SHP77 (cell line): ENCODE data around the gene PLEKHM3.
A peak's percentile ranks its signal among the peaks of the same experiment; 100 is the strongest.

ENCODE experiments used
- DNase-seq, 2 experiments: peaks; one replicate each; lab custom pipeline; 2025; lab: John Stamatoyannopoulos, UW

The PLEKHM3 gene, protein sequence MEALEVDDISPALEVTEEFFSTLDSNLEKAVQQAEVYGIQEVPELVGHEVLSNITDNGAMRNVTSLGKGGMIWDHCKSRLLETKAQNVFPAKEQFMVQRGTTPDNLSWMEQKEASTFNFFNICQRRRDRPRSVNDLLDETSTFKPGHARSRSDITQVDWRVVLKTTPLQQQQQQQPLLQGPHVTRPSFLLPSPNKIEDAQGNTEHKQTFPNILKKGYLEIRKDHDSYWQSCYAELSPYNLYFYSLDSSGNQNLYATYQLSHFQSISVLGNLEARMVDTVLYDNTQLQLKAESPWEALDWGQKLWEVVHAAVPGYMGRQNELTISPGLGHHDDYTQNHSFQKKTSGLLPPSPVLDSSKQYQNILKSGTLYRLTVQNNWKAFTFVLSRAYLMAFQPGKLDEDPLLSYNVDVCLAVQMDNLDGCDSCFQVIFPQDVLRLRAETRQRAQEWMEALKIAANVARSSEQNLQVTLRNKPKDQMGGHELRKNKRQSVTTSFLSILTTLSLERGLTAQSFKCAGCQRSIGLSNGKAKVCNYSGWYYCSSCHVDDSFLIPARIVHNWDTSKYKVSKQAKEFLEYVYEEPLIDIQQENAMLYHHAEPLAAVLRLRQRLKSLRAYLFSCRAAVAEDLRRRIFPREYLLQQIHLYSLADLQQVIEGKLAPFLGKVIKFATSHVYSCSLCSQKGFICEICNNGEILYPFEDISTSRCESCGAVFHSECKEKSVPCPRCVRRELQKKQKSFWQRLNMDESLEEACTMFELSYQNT

DNA sequence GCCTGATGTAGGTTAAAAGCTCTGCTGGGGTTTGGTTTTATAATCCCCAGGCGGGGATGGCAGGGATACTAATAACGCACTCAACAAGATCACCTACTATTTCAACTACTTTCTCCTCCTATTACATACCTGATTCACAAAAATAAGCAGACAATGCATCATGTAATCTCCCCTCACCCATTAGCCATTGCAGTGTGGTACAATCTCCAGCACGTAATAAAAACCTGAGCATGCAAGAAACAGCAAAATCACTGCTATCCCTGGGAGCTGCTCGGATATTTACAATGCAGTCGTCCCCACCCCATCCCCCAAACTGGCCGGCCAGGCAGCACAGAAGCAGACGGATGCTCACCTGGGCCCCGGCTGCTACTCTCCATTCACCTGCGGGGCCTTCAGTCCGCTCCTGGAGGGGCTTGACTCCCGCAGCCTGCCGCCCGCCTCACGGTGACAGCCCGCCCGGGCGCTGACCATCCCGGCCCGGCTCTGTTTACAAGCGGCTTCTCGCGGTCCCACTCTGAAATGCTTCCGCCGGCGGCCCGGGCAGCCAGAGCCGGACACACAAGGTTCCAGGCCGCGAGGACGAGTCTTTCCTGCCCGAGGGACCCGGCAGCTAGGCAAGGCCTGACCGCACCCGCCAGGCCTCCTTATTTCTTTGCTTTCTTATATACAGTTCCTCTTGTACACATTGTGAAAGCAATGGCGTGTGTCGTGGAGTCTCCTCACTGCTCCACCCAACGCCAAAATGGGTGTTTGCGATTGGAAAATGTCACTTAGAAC, at the start of gene PLEKHM3:
Gene PLEKHM3 (minus strand): TSS at position 491 of the 777 bp plus-strand sequence. CDS start 23,888 bp downstream, outside the sequence.
- peak; percentile 57 to 77 for DNase-seq

DNA sequence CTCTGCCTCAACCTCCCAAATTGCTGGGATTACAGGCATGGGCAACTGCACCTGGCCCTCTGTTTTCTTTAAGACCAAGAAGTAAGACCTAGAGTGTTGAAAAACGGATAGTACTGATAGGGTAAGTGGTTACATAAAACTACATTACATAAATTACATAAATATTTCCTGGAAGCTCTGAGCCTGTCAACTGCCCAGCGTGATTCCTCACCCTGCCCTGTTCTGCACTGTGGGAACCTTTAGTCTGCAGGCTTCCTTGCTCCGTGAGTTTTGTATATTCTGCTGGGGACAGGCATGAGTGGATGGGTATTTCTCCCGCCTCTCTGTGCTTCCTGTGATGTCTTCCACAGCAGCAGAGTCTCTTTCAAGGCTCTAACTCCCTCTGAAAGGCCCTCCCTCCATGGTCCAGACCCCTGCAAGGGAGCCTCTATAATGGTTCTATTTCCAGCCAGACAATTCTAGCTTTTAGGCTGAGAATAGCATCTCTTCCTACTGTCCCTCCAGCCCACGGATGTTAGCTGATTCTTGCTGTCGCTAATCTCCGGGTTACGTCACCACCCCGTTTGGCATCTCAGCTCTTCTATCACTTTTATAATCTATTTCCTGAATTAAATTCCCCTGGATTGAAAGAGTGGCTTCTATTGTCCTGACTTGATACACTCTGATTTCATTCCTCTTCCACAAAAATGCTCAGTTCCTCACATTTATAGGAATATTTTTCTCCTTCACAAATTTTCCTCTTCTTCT, 49.5 kb upstream of the PLEKHM3 start:
- DNase-seq = no peak

DNA sequence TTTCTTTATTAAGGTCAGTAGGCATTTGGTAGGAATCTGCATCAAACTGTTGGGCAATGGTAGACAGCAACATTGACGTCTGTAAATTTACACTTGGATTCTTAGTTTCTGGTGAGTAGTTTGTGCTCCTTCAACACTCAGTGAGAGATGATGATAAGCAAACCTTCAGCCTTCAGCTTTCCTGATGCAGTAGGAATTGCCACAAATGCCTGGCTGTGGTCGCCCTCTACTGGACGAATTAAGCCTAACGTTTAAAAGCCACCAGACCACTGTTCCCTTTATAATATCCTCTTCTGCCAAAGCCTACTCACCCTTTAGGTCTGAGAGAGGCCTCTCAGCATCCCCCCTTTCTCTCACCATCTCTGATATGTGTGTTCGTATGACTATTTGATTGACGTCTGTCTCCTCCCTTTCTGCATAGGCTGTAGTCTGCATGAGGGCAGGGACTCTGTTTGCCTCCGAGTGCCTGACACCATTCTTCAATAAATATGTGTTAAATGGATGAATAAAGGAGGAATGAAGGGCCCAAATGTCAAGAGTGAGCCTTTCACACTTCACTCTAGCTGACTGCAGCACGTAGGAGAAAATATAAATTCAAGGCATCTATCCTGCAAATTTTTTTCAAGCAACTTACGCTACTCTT, 47.0 kb upstream of the PLEKHM3 start:
- DNase-seq = peak; percentile 28 to 44

DNA sequence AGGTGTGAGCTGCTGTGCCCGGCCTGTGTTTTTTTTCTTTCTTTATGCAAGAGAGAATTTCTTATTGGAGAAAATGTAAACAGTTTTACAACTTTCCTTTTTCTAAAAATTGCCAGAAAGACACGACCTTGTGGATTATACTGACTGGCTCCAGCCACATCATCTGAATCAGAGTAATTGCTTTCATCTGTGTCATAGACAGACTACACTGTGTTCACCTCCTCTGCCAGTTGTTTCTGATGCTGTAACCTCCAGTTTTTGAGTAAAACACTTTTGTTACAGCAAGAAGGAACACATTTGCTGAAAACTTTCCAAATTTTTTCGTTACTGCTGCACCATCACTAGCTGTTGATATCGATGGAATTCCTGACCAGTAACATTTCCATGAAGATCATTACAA, 43.9 kb upstream of the PLEKHM3 start:
- no peak for DNase-seq

DNA sequence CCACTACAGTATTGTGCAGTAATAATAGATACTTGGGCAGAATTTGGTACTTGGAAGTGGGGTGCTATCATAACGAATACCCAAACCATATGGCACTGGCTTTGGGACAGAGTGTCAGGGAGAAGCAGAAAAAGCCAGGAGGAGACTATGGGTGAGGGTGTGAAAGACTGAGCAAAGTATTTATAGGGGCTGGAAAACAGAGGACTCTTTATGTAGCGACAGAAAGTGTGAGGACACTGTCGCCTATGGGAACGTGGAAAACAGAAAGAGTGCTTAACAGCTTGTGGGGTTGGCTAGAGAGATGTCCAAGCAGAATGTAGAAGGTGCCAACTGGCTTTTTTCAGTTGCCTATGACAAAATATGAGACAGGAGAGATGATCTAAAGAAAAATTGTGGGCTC, 40.7 kb upstream of the PLEKHM3 start:
- no peak for DNase-seq

DNA sequence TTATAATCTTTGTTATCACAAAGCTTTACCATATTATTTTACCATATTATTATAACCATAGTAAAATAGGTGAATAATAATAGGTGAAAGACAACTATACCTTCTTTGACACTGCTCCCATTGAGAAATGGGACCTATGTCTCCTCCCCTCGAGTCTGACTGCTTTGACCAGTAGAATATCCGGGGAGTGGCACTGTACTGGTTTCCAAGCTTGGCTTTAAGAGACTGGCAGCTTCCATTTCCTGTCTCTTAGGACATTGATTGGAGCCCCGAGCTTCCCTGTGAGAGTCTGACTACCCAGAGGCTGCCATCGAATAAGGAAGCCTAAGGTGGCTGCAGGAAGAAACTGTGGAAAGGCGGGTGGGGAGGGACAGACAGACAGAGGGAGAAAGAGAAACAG, 40.1 kb upstream of the PLEKHM3 start:
- DNase-seq = no peak

DNA sequence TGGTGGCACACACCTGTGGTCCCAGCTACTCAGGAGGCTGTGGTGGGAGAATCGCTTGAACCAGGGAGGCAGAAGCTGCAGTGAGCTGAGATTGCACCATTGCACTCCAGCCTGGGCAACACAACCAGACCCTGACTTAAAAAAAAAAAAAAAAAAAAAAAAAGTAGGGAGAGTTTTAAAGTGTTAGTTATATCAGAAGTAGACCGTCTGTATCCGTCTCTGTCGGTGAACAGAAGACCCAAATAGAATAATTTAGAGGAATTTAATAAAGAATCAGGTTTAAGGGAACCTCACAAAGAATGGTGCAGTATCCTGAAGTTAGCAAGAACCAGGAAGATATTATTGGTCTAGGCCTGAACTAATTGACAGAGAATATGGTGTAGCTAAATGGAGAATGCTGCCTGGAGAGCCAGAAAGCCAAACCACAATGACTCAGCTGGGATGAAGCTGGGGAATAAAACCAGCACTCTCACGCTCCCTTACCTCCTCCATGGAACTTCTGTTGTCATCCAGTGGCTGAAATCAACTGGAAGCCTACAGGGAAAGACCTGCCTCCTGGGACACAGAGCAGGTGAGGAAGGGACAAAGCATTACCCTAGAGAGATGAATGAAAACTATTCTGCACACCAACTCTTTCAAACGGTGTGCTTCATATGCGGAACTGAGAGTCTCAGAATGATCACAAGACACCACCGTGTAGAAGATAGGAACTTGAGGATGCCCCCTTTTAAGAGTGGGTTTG, 39.1 kb upstream of the PLEKHM3 start:
- DNase-seq = no peak

DNA sequence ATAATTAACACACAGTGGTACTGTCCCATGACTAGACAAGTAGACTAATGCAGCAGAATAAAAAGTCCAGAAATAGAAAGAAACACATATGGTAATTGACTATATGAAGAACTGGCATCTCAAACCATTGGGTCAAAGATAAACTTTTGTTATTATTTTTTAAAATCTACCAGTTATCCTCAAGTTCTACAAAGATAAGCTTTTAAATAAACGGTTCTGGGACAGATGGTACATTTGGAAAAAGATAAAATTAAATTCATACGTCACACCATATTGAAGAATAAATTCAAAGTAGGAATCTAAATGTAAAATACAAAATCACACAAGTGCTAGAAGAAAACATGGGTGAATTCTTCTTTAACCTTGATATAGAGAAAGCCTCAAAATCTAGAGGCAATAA, 37.6 kb upstream of the PLEKHM3 start:
- DNase-seq = no peak

DNA sequence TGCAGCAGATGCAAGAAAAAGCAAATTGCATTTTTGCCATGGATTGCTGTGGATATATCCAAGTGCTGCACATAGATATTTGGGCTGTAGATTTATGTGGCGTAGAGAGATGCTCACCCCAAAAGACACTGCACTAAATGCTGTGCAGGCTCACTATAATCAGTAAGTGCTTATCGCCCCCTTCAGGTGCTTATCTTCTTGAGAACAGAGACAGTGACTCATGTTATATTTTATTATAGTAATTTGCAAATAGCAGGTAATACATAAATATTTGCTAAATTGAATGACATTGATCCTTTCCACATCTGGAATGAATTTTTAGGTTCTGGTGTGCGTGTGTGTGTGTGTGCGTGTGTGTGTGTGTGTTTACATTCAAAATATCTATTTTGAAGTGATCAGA, 36.8 kb upstream of the PLEKHM3 start:
- peak; percentile 23 to 38 for DNase-seq

DNA sequence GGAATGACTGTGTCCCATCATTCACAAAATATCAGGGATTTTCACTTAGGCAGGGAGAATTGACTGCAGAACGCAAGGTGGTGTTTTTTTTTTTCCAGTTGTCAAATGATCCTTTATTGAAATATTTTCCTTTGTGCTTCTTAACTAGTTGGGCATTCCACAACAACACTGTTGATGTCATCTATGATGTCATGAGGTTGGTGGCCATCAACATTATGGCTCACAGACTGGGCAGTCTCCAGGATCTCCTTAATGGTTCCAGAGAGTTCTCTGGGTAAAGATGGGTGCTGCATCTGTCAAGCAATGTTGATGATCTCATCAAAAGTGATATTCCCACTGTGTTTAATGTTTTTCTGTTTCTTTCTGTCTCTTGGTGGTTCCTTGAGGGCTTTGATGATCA, 31.8 kb upstream of the PLEKHM3 start:
- no peak for DNase-seq

DNA sequence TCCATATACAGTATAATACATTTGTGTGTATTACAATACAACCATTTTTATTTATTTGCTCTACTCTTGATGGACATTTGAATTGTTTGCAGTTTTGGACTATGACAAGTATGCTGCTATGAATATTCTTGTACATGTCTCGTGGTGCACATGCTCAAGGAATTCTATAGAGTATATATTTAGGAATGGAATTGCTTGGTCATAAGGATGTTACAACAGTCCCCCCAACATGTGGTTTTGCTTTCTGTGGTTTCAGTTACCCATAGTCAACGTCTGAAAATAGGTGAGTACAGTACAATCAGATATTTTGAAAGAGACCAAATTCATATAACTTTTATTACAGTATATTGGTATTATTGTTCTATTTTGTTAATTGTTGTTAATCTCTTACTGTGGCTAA, 24.1 kb upstream of the PLEKHM3 start:
- no peak for DNase-seq

DNA sequence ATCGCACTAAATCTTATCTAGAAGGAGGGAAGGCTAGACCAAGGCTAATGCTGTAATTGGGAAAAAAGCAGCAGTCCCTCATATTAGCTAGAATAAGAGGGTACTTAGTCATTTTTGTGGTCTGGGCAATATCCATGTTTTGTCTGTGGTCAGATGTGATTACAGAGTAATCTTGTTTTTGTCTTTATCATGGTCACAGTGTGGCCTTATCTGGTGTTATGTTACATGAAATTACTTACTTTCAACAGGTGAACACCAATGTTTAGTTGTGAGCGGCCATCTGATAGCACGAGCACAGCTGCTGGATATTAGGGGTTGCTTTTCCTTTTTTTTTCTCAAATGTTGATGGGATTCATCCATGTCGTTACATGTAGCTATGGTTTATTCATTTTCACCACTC, 23.7 kb upstream of the PLEKHM3 start:
- no peak for DNase-seq

DNA sequence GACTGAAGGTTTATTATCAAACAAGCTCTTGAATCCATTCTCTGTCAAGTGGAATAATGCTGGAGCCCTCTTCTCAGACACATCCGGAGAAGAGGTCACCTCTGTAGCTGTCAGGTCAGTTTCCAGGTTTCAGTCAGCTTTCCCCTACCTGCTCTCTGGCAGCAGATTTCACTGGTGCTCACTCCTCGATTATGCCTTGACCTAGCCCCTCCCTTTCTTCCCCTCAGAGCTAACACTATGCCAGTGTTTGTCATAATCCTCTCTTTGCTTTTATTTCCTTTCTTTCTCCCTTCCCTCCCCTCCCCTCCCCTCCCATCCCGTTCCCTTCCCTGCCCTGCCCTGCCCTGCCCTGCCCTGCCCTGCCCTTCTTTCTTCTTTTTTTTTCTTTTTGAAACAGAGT, 22.5 kb upstream of the PLEKHM3 start:
- no peak for DNase-seq

DNA sequence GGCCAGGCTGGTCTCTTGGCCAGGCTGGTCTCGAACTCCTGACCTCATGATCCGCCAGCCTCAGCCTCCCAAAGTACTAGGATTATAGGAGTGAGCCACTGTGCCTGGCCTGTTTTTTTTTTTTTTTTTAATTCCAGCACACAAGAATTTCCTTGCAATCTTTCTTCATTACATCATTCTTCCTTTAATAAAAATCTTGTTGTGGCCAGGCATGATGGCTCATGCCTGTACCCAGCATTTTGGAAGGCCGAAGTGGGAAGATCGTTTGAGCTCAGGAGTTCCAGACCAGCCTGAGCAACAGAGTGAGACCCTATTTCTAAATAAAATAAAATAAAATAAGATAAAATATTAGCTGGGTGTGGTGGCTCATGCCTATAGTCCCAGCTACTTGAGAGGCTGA, 21.4 kb upstream of the PLEKHM3 start:
- DNase-seq = no peak

DNA sequence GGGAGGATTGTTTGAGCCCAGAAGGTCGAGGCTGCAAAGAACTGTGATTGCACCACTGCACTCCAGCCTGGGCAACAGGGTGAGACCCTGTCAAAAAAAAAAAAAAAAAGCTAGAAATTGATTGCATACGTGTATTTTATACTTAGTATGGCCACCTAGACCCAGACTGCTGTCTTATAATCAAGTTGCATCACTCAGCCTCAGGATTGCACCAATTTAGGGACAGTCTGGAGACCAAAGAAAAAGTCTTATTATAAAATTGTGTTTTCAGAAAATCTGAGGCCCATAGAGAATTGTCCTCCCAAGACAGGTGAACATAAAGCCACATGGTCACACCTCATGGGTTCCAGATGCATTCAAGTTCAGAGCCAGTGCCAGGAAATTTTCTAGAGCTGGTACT, 17.1 kb upstream of the PLEKHM3 start:
- no peak for DNase-seq

DNA sequence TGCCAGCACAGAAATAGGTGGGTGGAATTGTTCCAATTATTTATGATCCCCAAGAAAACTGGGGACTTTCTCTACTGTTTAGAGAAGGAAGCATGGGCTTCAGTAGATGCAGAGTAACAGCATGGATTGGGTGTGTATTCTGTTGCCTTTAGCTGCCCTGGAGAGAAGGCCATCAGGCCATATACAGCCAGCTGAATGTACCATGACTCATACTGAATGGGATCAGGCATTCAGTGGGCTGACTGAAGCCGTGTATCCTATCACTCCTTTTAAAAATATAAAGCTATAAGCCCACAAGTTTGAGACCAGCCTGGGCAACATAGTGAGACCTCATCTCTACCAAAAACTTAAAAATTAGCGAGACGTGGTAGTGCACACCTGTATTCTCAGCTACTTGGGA, 16.7 kb upstream of the PLEKHM3 start:
- no peak for DNase-seq

DNA sequence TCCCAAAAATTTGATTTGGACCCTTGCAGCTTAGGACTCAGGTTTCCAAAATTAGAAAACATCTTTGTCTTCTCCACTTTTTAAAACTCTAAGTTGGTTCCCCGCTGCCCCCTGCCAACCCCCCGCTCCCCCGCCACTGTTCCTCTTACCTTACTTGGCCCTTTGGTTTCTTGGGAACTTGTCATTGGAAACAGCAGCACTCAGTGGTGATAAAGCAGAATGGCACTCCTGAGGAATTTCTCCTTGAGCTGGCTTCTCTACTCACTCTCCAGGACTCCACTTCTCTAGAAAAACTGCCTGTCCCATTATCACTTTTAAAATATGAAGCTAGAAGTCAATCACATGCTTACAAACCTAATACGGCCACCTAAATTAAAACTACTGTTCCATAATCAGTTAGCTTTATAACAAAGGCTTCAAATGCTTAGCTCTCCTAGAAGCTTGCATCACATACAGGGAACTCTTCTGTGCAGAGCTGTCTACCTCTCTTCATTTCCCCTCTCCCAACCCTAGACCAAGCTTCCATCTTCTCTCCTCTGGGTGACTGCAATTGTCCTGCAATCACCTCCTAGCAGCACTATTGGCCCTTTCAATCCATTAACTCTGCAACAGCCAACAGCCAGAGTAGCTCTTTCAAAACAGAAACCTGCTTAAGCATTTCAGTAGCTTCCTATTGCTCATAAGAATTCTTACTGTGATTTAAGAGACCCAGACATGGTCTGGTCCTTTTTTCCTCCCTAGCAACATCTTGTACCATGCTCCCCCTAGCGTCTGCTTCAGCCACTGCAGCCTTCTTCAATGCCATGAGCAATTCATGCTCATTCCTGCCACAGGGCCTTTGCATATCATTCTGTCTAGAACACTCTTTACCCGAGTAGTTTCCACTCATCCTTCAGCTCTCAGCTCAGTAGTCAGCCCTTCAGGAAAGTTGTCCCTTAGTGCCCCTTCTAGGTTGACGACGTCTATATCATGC, 15.2 kb upstream of the PLEKHM3 start:
- peak in 1 of 2 experiments; percentile 36 for DNase-seq

DNA sequence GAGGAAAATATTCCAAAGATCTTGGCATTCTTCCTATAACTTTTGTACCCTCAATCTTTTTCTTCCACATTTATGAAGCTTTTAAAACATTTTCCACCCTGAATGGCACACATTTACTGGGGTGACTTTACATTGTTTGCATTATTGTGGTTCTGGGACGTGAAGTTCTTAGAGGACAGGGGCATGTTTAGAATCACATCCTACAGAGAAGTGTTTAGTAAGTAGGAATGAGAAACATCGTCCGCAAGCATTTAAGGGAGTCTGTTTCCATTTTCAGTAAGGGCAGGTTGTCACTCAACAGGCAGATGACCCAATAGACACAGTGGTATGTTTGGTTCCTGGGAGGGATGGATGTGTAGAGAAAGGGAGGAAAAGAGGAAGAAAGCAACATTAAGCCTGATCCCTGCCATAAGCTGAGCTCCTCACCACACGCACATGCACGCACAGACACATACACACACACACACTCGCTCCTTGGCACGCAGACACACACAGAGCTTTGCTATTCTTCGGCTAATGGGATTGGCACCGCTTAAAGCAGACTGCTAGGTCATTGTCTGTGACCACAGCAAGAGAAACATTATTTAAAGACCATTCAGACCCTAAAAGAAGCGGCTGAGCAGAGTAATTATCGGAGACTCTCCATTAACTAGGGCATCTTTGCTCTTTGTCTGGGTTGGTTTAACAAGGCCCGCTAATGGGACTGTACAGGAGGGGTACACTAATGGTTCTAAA, 14.2 kb upstream of the PLEKHM3 start:
- DNase-seq = no peak
